Neural progenitor cell (in vitro differentiated cells): ENCODE measurements around the gene PLG. TPM values are rescaled to one million over a fixed set of nuclear protein-coding genes. Genes with fewer than 3 reads are reported as not detected.
"Not testable (repeated sequence)": the region's sequence is repeated elsewhere in the genome, so short reads cannot be mapped to it uniquely, and the experiment has no call there.

ENCODE experiments used
- DNase-seq: peaks from one replicate; pipeline ENCODE4 v3.0.0-alpha.2; 2016; ENCODE audit warnings: low spot score
- H2AFZ ChIP-seq: fragments of 200-600 bp; sonication (generic); replicated peaks from 2 replicates; pipeline ENCODE4 v1.6.1; 2016; ENCODE audit warnings: antibody characterized with exemption
- H3F3A ChIP-seq: fragments of 200-600 bp; sonication (generic); 2 replicates; pipeline ENCODE4 v1.6.1; 2016; ENCODE audit warnings: antibody characterized with exemption, low read depth
- H3K27ac ChIP-seq: fragments of 200-600 bp; sonication (generic); 2 replicates; pipeline ENCODE4 v1.5.1; 2016; ENCODE audit warnings: mild to moderate bottlenecking
- H3K27me3 ChIP-seq: fragments of 200-600 bp; sonication (generic); 2 replicates; pipeline ENCODE4 v1.6.1; 2016; ENCODE audit warnings: mild to moderate bottlenecking, moderate library complexity
- H3K36me3 ChIP-seq: fragments of 200-600 bp; sonication (generic); 2 replicates; pipeline ENCODE4 v1.5.1; 2016
- H3K4me1 ChIP-seq: fragments of 200-600 bp; sonication (generic); 2 replicates; pipeline ENCODE4 v1.6.1; 2016; ENCODE audit warnings: mixed run types
- H3K4me2 ChIP-seq: fragments of 200-600 bp; sonication (generic); 2 replicates; pipeline ENCODE4 v1.6.1; 2016
- H3K4me3 ChIP-seq: fragments of 200-600 bp; sonication (generic); 2 replicates; pipeline ENCODE4 v1.5.1; 2016
- H3K79me2 ChIP-seq: fragments of 200-600 bp; sonication (generic); 2 replicates; pipeline ENCODE4 v1.6.1; 2016; ENCODE audit warnings: low read depth
- H3K9ac ChIP-seq: fragments of 200-600 bp; sonication (generic); 2 replicates; pipeline ENCODE4 v1.6.1; 2016
- H3K9me3 ChIP-seq: fragments of 200-600 bp; sonication (generic); 2 replicates; pipeline ENCODE4 v1.5.1; 2016; ENCODE audit warnings: low read depth
- H4K20me1 ChIP-seq: fragments of 200-600 bp; sonication (generic); 2 replicates; pipeline ENCODE4 v1.6.1; 2016; ENCODE audit warnings: low read depth
- H3K27ac Mint-ChIP-seq: 3 replicates; pipeline ENCODE4 v1.8.0; 2021; ENCODE audit warnings: mixed read lengths
- H3K27me3 Mint-ChIP-seq: 2 replicates; pipeline ENCODE4 v1.8.0; 2022; ENCODE audit warnings: low read depth, mild to moderate bottlenecking, inconsistent platforms, moderate library complexity, mixed read lengths; ENCODE audit not compliant: insufficient read depth
- H3K36me3 Mint-ChIP-seq: 3 replicates; pipeline ENCODE4 v1.8.0; 2021; ENCODE audit warnings: mixed read lengths
- H3K4me1 Mint-ChIP-seq: 3 replicates; pipeline ENCODE4 v1.8.0; 2021; ENCODE audit warnings: mixed read lengths
- H3K4me3 Mint-ChIP-seq: 3 replicates; pipeline ENCODE4 v1.8.0; 2021; ENCODE audit warnings: mild to moderate bottlenecking, moderate library complexity, mixed read lengths
- H3K9me3 Mint-ChIP-seq: 3 replicates; pipeline ENCODE4 v1.8.0; 2020; ENCODE audit warnings: mixed read lengths
- CTCF ChIP-seq: fragments of 200-600 bp; sonication (generic); IDR thresholded peaks from 2 replicates; pipeline ENCODE4 v1.5.1; 2017; ENCODE audit warnings: antibody characterized with exemption, mild to moderate bottlenecking
- EZH2 ChIP-seq: fragments of 200-600 bp; sonication (generic); IDR thresholded peaks from 2 replicates; pipeline ENCODE4 v1.6.1; 2017; ENCODE audit warnings: antibody characterized with exemption, mild to moderate bottlenecking, moderate library complexity
- EZH2phosphoT487 ChIP-seq: fragments of 200-600 bp; sonication (generic); IDR thresholded peaks from 2 replicates; pipeline ENCODE4 v1.6.1; 2017; ENCODE audit warnings: antibody characterized with exemption
- total RNA-seq: library from RNA; depleted of rRNA; stranded (reverse); fragments of >200 nt; gene quantifications from 2 replicates; pipeline ENCODE4 v1.2.3, GENCODE V29; 2015; ENCODE audit warnings: low replicate concordance

PLG gene
- total RNA-seq, 1 donor from 2014 or later = not detected

DNA sequence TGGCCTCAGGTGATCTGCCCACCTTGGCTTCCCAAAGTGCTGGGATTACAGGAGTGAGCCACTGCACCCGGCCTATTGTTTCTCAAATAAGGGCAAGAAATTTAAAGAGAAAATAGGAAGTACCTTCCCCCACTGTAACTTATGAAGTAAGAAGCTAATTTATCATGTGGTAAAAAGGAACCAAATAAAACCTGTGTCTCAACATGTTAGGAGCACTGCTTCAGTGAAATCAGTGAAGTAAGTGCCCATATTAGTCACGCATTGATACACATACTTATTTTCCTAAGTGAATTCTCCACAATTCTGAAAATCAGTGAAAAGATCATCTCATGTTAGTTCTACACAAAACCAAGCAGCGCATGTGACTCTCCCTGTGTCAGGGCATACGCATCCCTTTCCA lies 23.8 kb upstream of the PLG start:
- no peaks in the 10 kb centered on the region for H3K79me2 ChIP-seq
- no peaks in the 10 kb centered on the region for H4K20me1 ChIP-seq
- TF ChIP-seq EZH2phosphoT487 = no peak
- no peak for TF ChIP-seq EZH2
- no peak for TF ChIP-seq CTCF
- no peaks in the 10 kb centered on the region for H3K9me3 Mint-ChIP-seq
- no peaks in the 10 kb centered on the region for H3K36me3 Mint-ChIP-seq
- peaks cover 14% of the 10 kb centered on the region for H3K27me3 ChIP-seq
- peaks cover 8% of the 10 kb centered on the region for H3K27me3 Mint-ChIP-seq
- H3K27ac ChIP-seq = no peak overlapping the region
- no peak overlapping the region for H2AFZ ChIP-seq
- H3F3A ChIP-seq = no peaks in the 10 kb centered on the region
- H3K36me3 ChIP-seq = no peaks in the 10 kb centered on the region
- H3K27ac Mint-ChIP-seq = no peak overlapping the region
- peak overlapping the region; percentile 85 for H3K4me3 Mint-ChIP-seq
- H3K4me3 ChIP-seq = no peak overlapping the region
- H3K9me3 ChIP-seq = no peaks in the 10 kb centered on the region
- no peak for DNase-seq
- no peak overlapping the region for H3K9ac ChIP-seq
- H3K4me2 ChIP-seq = no peak overlapping the region
- no peaks in the 10 kb centered on the region for H3K4me1 Mint-ChIP-seq
- no peaks in the 10 kb centered on the region for H3K4me1 ChIP-seq

GRCh38 chr6:160678744-160679401 lies 23.2 kb upstream of the PLG start:
- H3K4me1 ChIP-seq = no peaks in the 10 kb centered on the region
- Mint-ChIP-seq H3K27me3 (peaks cover 6% of the 10 kb centered on the region), H3K36me3 (no peaks in the 10 kb centered on the region), H3K4me1 (no peaks in the 10 kb centered on the region), H3K27ac (no peak overlapping the region), H3K9me3 (no peaks in the 10 kb centered on the region), H3K4me3 (peak overlapping the region; percentile 85)
- TF ChIP-seq EZH2 (no peak), CTCF (no peak), EZH2phosphoT487 (no peak)
- peaks cover 14% of the 10 kb centered on the region for H3K27me3 ChIP-seq
- H3K79me2 ChIP-seq = no peaks in the 10 kb centered on the region
- H3K9ac ChIP-seq = no peak overlapping the region
- H2AFZ ChIP-seq = no peak overlapping the region
- H3K27ac ChIP-seq = no peak overlapping the region
- H4K20me1 ChIP-seq = no peaks in the 10 kb centered on the region
- no peaks in the 10 kb centered on the region for H3F3A ChIP-seq
- peak overlapping the region; percentile 21 for H3K4me3 ChIP-seq
- H3K9me3 ChIP-seq = no peaks in the 10 kb centered on the region
- no peaks in the 10 kb centered on the region for H3K36me3 ChIP-seq
- no peak for DNase-seq
- peak overlapping the region; percentile 47 for H3K4me2 ChIP-seq

DNA sequence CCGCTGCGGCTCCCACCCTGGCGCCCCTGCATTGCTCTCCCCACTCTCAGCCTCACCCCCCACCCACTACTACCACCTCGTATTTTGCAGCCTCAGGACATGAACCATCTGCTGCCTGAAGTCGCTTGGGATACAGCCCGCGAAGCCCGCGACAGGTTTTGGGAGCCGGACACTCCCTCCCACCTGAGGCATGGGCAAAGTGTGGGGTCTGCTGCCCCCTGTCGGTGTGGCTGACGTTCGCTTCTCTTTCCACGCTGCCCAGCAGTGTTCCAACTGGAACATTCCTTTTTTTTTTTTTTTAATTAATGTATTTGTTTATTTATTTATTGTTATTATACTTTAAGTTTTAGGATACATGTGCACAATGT lies 22.7 kb upstream of the PLG start:
- Histone ChIP-seq H4K20me1 (no peaks in the 10 kb centered on the region), H3K27ac (no peak overlapping the region), H3F3A (no peaks in the 10 kb centered on the region), H3K27me3 (peaks cover 14% of the 10 kb centered on the region), H3K36me3 (no peaks in the 10 kb centered on the region), H3K79me2 (no peaks in the 10 kb centered on the region), H3K4me3 (peak overlapping the region; percentile 21), H3K9ac (no peak overlapping the region), H3K4me2 (peak overlapping the region; percentile 47), H2AFZ (no peak overlapping the region), H3K9me3 (no peaks in the 10 kb centered on the region), H3K4me1 (no peaks in the 10 kb centered on the region)
- Mint-ChIP-seq H3K9me3 (no peaks in the 10 kb centered on the region), H3K27me3 (peaks cover 6% of the 10 kb centered on the region), H3K36me3 (no peaks in the 10 kb centered on the region), H3K27ac (no peak overlapping the region), H3K4me3 (peak overlapping the region; percentile 85), H3K4me1 (no peaks in the 10 kb centered on the region)
- DNase-seq = peak; percentile 31
- TF ChIP-seq EZH2 (no peak), CTCF (peak; percentile 39), EZH2phosphoT487 (no peak)

GRCh38 chr6:160685101-160685761 lies 16.8 kb upstream of the PLG start:
- not testable (repeated sequence) for H3K4me1 Mint-ChIP-seq, H3K27me3 ChIP-seq, H3K27ac ChIP-seq, H3K4me2 ChIP-seq, H3K9me3 Mint-ChIP-seq, H3K4me3 Mint-ChIP-seq, H4K20me1 ChIP-seq, H3K27me3 Mint-ChIP-seq, H3K36me3 Mint-ChIP-seq, H3K4me3 ChIP-seq, H3K79me2 ChIP-seq, H3K36me3 ChIP-seq, H3K9me3 ChIP-seq, DNase-seq, H3K27ac Mint-ChIP-seq, H3K9ac ChIP-seq, H3F3A ChIP-seq, H3K4me1 ChIP-seq
- peak overlapping the region; percentile 42 for H2AFZ ChIP-seq
